Tibial nerve (tissue), 4 donors: ENCODE results near the gene TCEAL8. TPM values are rescaled to one million over a fixed set of nuclear protein-coding genes. Genes with fewer than 3 reads are reported as not detected.

Experiments
- DNase-seq, 2 donors: peaks; one replicate each; pipeline ENCODE4 v3.0.0-alpha.2; 2019; ENCODE audit warnings: low spot score in 2 of 2
- H3K27ac ChIP-seq, 4 donors: fragments of 200-600 bp; sonication (generic) in 3 of 4; one replicate each; pipeline ENCODE4 v1.5.1; 2017 to 2019; ENCODE audit warnings: mild to moderate bottlenecking in 1 of 4
- H3K27me3 ChIP-seq, 2 donors: fragments of 200-600 bp; sonication (generic) in 1 of 2; one replicate each; pipeline versions ENCODE4 v1.5.1 to v1.6.0; 2017 to 2019
- H3K36me3 ChIP-seq, 3 donors: fragments of 200-600 bp; sonication (generic); one replicate each; pipeline ENCODE4 v1.5.1; 2018 to 2019
- H3K4me1 ChIP-seq, 4 donors: fragments of 200-600 bp; sonication (generic) in 3 of 4; one replicate each; pipeline ENCODE4 v1.5.1; 2017 to 2019
- H3K4me3 ChIP-seq, 4 donors: fragments of 200-600 bp; sonication (generic) in 3 of 4; one replicate each; pipeline ENCODE4 v1.5.1; 2017 to 2019; ENCODE audit warnings: mild to moderate bottlenecking in 1 of 4, moderate library complexity in 1 of 4
- H3K9me3 ChIP-seq, 4 donors: fragments of 200-600 bp; sonication (generic) in 3 of 4; one replicate each; pipeline ENCODE4 v1.5.1; 2017 to 2019
- CTCF ChIP-seq, 5 experiments: fragments of 200-600 bp in 3 of 5; fragments of 450-650 bp in 2 of 5; sonication (generic) in 3 of 5; IDR thresholded peaks; one replicate each; pipeline ENCODE4 v1.5.1; 2016 to 2019; ENCODE audit warnings: antibody characterized with exemption in 5 of 5, mild to moderate bottlenecking in 3 of 5, moderate library complexity in 2 of 5
- EP300 ChIP-seq, 2 donors: sonication (generic); formaldehyde crosslinking; IDR thresholded peaks; one replicate each; pipeline ENCODE4 v1.6.1; 2017; ENCODE audit warnings: antibody characterized with exemption in 2 of 2, mild to moderate bottlenecking in 1 of 2
- POLR2A ChIP-seq, 2 donors: fragments of 450-650 bp; IDR thresholded peaks; one replicate each; pipeline ENCODE4 v1.6.1; 2017; ENCODE audit warnings: antibody characterized with exemption in 2 of 2, mild to moderate bottlenecking in 2 of 2, moderate library complexity in 2 of 2
- WGBS, 2 donors: methylation state at CpG; one replicate each; pipeline ENCODE4 v1.1.5; 2018; 5-methylcytosine and 5-hydroxymethylcytosine counted together
- total RNA-seq, 4 donors: library from RNA; depleted of rRNA; stranded (reverse); fragments of >200 nt; gene quantifications; one replicate each; pipeline ENCODE4 v1.1.0, GENCODE V29; 2016

Gene TCEAL8
- total RNA-seq, 4 donors from 2014 or later: 39.9 to 69.1 (median 59.1) TPM

GRCh38 chrX:103253608-103254007, 1.3 kb downstream of the TCEAL8 start:
- Histone ChIP-seq H3K4me1 (peaks cover 0 to 8% (median 0%) of the 10 kb centered on the region in 4 donors), H3K4me3 (peak overlapping the region; percentile 24 to 64 (median 48)), H3K9me3 (no peaks in the 10 kb centered on the region), H3K36me3 (no peaks in the 10 kb centered on the region), H3K27ac (peak overlapping the region; percentile 75 to 91 (median 82)), H3K27me3 (peaks cover 0 to 12% of the 10 kb centered on the region in 2 donors)
- no peak for DNase-seq
- WGBS, 2 donors: 11 to 48% methylated on average over 8 of the region's 8 CpGs
- TF ChIP-seq CTCF (IDR thresholded peaks at IDR 0.05): no peak
- TF ChIP-seq POLR2A (IDR thresholded peaks at IDR 0.05): no peak
- TF ChIP-seq EP300 (IDR thresholded peaks at IDR 0.05): no peak

GRCh38 chrX:103250977-103251376, 4.0 kb downstream of the TCEAL8 start:
- no peak for DNase-seq
- Histone ChIP-seq H3K4me3 (no peak overlapping the region), H3K9me3 (no peaks in the 10 kb centered on the region), H3K4me1 (peaks cover 0 to 8% (median 0%) of the 10 kb centered on the region in 4 donors), H3K27me3 (peaks cover 0 to 12% of the 10 kb centered on the region in 2 donors), H3K27ac (no peak overlapping the region), H3K36me3 (no peaks in the 10 kb centered on the region)
- 64 to 72% methylated on average over 5 of the region's 5 CpGs for WGBS, 2 donors
- TF ChIP-seq CTCF (IDR thresholded peaks at IDR 0.05): no peak

GRCh38 chrX:103249805-103250204, 5.2 kb downstream of the TCEAL8 start:
- no peak for TF ChIP-seq POLR2A (IDR thresholded peaks at IDR 0.05)
- TF ChIP-seq CTCF (IDR thresholded peaks at IDR 0.05): no peak
- TF ChIP-seq EP300 (IDR thresholded peaks at IDR 0.05): no peak
- Histone ChIP-seq H3K4me3 (no peak overlapping the region), H3K36me3 (no peaks in the 10 kb centered on the region), H3K4me1 (peaks cover 0 to 8% (median 0%) of the 10 kb centered on the region in 4 donors), H3K9me3 (no peaks in the 10 kb centered on the region), H3K27ac (no peak overlapping the region), H3K27me3 (peaks cover 0 to 12% of the 10 kb centered on the region in 2 donors)
- WGBS, 2 donors: 55 to 83% methylated on average over 1 of the region's 1 CpG
- no peak for DNase-seq

DNA sequence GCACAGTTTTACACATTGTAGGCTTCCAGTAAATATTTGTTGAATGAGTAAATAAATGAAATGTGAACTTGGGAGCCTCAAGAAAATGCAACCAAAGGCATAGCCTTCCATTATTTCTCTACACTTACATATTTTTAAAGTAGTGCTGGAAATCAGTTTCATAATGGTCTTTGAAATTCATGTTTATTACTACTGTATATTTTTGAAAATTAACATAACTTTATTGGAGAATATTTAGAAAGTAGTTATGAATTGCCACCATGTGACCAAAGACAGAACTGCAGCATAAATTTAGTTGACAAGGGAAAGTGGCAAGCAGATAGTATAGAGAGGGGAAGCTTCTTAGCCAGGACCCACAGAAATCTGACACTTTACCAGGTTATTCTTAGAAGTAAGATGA, 6.4 kb downstream of the TCEAL8 start:
- peaks cover 0 to 3% of the 10 kb centered on the region in 2 donors for H3K27me3 ChIP-seq
- no peak overlapping the region for H3K27ac ChIP-seq
- peak in 3 of 5 experiments; percentile 25 to 59 (median 25) for TF ChIP-seq CTCF (IDR thresholded peaks at IDR 0.05)
- no peak for TF ChIP-seq POLR2A (IDR thresholded peaks at IDR 0.05)
- no peak for TF ChIP-seq EP300 (IDR thresholded peaks at IDR 0.05)
- no peaks in the 10 kb centered on the region for H3K9me3 ChIP-seq
- peaks cover 0 to 6% (median 0%) of the 10 kb centered on the region in 4 donors for H3K4me1 ChIP-seq
- no peaks in the 10 kb centered on the region for H3K36me3 ChIP-seq
- peak in 1 of 2 donors; percentile 38 for DNase-seq
- H3K4me3 ChIP-seq: no peak overlapping the region

DNA sequence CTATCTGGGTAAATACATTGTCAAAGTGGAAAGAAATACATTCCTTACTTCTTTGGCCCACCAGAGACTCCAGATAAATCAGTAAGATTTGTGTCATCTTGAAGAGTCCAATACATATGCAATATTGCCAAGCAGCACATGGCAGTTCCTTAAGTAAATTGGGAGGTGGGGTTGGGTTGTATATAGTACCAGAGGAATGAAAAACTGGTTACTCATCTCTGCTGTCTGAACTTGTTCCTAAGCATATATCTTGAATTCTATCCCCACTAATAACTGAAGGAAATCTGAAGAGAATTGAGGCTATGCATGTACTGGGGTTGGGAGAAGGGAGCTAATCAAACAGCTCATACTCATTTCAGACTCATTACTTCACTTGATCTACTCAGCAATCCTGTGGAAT, 14.8 kb downstream of the TCEAL8 start:
- Histone ChIP-seq H3K4me3 (no peak overlapping the region), H3K36me3 (no peaks in the 10 kb centered on the region), H3K27me3 (peaks cover 0 to 24% of the 10 kb centered on the region in 2 donors), H3K4me1 (no peaks in the 10 kb centered on the region), H3K27ac (no peak overlapping the region), H3K9me3 (no peaks in the 10 kb centered on the region)
- TF ChIP-seq EP300 (IDR thresholded peaks at IDR 0.05) (no peak), CTCF (IDR thresholded peaks at IDR 0.05) (no peak), POLR2A (IDR thresholded peaks at IDR 0.05) (no peak)
- DNase-seq: no peak
